IPS-18c (cell line): ENCODE results near the gene TRERF1.
"Not testable (repeated sequence)": the region's sequence is repeated elsewhere in the genome, so short reads cannot be mapped to it uniquely, and the experiment has no call there.

Experiments used
- H3K4me3 ChIP-seq: 2 replicates; pipeline ENCODE4 v1.7.0; 2013; ENCODE audit warnings: low read depth, mild to moderate bottlenecking, low read length, moderate library complexity; ENCODE audit not compliant: insufficient read depth
- H3K9me3 ChIP-seq: one replicate; pipeline ENCODE4 v1.6.1; 2013; ENCODE audit warnings: mild to moderate bottlenecking, low read length, moderate library complexity; ENCODE audit not compliant: control insufficient read depth, insufficient read depth

Gene TRERF1

DNA sequence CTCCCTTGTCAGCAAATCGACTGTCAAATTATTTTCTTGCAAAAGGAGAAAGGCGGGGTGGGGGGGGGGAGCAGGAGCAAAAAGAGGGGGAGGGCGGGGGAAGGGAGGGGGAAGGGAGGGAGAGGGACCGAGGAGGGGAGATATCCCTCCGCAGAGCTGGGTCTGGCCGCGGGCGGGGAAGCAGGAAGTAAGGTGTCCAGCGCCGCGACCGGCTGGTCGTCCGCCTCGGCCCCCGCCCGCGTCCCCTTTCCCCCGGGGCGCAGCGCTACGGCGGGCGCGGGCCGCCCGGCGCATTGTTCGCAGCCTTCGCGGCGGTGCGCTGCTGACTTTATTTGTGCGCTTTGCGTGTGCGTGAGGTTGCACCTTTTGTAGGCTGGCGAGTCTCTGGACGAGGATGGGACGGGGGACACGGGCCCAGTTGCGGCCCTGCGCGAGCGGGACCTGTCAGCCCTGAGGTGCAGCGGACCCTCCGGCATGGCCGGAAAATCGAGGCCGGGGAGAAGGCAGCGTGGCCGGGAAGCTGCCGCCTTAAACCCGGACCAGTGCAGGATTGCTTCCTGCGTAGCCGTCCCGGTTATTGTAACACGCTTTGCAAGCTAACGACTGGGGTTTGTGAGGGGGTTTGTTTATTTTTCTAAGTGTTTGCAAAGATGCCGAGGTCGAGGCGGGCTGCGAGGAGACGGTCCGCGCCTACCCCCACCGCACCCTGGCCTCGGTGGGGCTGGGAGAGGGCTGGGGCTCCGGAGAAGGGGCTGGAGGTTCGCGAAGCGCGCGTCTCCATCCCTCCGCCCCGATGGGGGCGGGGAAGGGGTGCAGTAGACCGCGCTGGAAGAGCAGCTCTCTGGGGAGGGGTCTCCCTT, 675 bp upstream of the TRERF1 start:
- no peaks in the 10 kb centered on the region for H3K9me3 ChIP-seq
- peak overlapping the region; percentile 97 for H3K4me3 ChIP-seq

DNA sequence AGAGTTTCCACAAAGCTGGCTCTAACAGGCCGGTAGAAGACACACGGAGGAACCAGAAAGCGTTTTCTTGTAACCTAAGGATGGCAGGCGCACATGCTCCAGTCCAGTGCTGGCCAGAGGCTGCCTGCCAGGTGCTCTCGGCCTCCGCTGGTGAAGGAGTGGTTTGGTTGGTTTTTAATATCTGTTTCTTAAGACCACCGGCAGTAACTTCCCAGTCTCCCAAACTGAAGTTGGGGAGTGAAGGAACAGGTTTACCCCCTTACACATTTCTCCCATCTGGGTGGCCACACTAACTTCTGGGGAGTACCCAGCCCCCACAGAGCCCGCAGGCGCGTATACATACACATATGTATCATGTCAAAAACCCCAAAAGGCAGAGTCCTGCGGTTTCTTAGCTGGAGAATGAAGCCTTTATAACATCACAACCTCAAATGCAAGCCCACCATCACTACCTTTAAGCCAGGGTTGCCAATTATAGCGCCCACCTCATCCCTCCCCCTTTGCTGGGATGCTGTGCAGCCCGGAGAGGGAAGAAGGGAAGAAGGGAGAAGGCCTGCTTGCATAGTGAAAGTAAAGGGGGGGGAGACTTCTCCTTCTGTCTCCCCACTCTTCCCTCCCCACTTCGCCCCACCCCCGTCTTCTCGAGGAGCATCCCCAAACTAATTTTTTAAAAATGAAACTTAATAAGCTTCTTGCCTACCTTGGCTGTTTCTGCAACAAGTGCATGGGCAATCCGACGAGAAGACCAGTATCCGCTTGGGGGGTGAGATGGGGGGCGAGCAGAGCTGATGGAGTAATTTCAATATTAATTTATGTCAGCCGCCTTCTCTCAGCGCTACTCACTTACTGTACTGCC, 1.0 kb downstream of the TRERF1 start:
- Histone ChIP-seq H3K4me3 (peak overlapping the region; percentile 79), H3K9me3 (no peaks in the 10 kb centered on the region)

DNA sequence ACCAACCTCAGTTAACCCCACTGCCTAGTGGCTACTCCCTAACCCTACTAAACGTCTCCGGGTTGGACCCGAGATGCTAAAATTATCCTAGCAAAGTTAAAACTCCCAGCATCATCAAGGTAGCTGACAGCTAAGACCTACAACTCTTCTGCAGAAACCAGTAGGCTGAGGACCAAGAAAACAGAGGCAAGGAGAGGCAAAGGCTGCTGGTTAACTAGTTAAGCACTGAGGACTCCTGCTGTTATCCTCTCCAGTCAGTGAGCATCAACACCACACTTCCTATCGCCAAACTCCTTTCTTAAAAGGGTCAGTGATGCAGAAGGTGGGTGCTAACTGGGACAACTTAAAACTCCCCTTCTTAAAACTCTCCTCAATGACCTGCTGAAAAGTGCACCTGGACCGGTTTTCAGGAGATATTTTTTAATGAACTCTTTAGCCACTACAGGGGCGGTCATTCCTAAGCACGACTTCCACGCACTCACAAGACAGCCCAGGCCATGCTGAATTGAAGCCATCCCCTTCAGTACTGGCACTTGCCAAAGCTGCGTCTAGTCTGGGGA, 1.7 kb downstream of the TRERF1 start:
- no peaks in the 10 kb centered on the region for H3K9me3 ChIP-seq
- H3K4me3 ChIP-seq, result peak overlapping the region; percentile 79

DNA sequence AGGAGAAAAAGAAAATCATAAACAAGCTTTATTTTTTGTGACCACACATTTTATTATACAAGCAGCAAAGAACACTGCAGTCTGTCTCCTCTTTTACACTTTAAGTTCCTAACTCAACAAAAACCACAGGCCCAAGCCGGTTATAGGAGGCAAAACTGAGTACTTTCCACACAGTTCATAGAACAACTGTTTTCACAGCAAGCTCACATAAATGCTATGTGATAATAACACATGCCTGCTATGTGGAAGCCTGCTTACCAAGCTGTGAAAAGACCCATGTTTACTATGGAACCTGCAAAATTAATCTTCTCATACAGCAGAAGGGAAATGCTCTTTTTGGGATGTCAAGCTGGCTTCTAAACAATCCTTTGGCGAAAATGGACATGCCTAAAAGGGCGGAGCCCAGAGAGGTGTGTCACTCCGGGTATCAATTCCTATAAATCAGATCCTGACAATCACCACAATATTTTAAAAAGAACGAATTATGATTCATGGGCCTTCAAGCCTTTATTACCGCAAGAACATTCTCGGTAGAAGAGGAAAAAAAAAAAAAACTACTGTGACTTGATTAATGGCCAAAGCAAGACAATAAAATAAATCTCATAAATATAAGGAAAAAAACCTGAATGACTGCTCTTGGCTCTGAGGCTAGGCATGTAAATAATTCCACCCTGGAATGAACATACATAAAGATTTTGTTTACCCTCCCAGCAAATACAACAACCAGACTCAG, 2.6 kb downstream of the TRERF1 start:
- H3K4me3 ChIP-seq, result no peak overlapping the region
- H3K9me3 ChIP-seq, result no peaks in the 10 kb centered on the region

DNA sequence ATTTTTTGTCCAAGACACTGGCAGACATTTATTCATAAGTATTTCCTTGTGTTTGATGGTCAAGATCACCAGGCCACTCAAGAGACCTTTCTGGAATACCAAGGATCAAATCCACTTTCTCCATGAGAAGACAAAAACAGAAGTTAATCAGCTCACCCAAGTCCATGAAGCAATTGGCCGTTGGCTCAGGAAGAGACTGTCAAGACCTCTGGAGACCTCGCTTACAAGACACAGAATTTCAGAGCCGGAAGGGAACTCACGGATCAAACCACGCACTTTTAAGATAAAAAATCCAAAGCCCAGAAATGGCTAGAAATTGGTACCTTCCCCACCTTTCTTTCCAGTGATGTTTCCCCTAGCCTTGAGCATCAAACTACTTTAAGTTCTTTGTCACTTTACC, 3.3 kb downstream of the TRERF1 start:
- Histone ChIP-seq H3K9me3 (no peaks in the 10 kb centered on the region), H3K4me3 (no peak overlapping the region)

DNA sequence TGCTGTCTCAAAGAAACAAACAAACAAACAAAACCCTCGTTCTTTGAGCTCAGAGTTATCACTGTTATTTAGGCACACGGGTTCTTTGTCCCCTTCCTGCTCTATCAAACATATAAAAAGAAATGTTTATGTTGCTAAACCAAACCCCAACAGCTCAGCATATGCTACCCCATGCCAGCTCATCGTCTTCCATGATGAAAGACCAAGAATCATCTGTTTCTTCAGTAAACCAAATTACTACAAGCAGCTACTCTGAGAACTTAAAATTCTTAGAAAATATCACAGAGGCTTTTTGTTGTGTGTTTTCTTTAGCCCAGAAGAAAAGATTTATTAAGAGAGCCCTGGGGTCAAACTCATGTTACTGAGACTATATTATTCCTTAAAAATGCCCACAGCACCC, 4.7 kb downstream of the TRERF1 start:
- H3K9me3 ChIP-seq, result no peaks in the 10 kb centered on the region
- H3K4me3 ChIP-seq, result no peak overlapping the region

DNA sequence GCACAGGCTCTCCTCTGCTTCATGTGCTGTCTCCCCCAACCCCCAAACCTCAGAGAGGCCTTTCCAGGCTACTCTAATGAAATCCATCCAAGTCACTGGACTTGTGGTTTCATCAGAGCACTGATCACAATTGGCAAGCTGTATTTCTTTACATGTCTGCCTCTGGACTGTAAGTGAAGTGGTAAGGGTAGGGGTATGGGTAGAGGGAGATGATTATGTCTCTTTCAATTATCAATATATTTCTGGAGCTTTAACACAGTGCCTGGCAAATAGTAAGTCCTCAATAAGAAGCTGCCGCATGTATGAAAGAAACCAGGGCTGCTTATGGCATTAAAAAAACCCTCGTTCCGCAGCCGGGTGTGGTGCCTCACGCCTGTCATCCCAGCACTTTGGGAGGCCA, 5.4 kb downstream of the TRERF1 start:
- no peak overlapping the region for H3K4me3 ChIP-seq
- no peaks in the 10 kb centered on the region for H3K9me3 ChIP-seq

DNA sequence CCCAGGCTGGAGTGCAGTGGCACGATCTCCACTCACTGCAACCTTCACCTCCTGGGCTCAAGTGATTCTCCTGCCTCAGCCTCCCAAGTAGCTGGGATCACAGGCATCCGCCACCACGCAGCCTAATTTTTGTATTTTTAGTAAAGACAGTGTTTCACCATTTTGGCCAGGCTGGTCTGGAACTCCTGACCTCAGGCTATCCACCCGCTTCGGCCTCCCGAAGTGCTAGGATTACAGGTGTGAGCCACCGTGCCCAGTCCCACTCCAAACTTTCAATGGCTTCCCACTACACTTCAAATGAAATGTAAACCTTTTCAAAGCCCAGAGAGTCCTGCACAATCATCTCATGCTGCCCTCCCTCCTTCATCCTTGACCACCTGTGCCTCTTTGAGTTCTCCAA, 5.8 kb downstream of the TRERF1 start:
- H3K4me3 ChIP-seq, H3K9me3 ChIP-seq: not testable (repeated sequence)

DNA sequence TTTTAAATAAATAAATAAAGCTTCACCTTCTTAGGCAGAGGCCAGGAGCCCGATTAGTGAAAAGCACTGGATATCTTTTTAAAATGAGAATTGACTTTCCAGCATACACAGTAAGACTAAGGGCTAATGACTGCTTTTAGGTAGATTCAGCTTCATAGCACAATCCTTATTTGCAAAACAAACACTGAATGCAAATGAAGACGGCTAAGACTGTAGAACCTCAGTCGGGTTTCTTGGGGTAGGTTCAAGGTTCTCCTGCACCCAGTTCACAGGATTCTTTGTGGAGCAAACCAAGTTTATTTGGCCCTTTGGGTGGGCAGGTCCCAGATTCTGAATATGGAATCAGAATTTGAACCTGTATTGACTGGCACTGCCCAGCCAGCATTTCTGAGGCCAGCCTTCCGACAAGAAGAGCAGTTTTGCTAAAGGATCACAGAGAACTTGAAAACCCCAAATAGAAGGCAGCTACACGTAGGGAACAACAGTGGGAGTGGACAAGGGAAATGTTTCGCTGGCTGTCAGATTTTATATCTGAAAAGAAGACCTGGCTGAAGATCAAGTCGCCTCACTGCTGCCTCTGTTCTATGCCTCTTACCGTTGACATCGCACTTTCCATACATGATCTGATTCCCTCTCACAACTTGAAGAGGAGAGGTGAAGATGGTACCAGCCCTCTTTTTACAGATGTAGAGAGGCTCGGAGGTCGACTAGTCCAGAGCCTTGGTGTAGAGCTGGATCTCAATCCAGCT, 8.2 kb downstream of the TRERF1 start:
- no peak overlapping the region for H3K4me3 ChIP-seq
- H3K9me3 ChIP-seq, result no peaks in the 10 kb centered on the region

DNA sequence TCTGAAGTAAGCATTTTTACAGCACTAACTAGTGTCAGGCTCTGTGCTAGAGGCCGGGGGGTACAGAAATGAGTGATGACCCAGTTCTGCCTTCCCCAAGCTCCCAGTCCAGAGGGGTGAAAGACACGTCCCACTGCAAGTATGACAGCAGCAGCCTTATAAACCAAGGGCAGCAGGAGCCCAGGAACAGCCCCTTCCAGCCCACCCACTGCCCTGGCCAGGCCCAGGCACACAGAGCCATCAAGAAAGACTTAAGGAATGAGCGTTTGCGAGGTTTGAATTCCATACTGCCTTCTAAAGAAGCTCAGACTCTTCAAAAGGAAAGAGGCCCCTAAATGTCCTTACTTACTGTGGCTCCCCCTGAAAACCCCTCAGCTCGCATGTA, 10.0 kb downstream of the TRERF1 start:
- Histone ChIP-seq H3K4me3 (peak overlapping the region; percentile 22; the same call in 1 of the 2 replicates), H3K9me3 (no peaks in the 10 kb centered on the region)

DNA sequence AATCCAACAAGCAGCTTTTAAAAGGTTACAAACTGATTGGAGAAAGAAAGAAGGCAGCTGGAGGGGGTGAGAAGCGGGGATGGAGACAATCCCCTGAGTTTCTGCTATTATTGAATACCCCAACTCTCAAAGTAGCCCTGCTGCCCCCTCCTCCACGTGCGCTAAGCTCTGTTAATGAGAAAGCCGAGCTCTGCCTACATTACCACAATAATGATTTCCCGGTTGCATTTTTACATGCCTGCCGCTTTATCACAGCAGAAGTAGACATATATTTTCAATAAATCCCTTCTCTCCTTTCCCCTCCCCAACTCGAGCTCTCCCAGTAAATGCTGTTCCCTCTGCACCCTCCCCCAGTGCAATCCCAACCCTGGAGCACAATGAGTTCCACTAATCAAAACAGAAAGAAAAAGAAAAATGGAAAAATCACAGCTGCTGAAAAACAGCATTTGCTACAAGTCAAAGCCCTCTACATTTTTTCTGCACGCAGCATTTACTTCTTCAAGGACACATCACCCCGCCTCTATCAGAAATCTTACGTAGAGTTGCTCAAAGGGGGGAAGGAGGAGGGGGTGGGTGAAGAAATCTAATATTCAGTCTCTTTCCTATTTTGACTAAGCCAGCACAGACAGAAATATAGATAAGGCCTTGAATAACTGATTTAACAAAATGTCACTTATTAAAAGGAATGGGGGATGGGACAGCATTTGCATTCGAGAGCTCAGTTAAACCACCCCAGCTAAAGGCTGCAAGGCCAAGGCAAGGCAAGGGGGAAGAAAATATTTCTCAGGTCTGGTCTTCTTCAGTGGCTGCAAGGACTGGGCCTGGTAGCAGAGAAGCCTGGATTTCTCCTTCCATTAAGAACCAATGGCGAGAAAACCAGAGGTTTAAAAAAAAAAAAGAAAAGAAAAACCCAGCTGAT, 10.7 kb downstream of the TRERF1 start:
- Histone ChIP-seq H3K4me3 (peak overlapping the region; percentile 29), H3K9me3 (no peaks in the 10 kb centered on the region)

DNA sequence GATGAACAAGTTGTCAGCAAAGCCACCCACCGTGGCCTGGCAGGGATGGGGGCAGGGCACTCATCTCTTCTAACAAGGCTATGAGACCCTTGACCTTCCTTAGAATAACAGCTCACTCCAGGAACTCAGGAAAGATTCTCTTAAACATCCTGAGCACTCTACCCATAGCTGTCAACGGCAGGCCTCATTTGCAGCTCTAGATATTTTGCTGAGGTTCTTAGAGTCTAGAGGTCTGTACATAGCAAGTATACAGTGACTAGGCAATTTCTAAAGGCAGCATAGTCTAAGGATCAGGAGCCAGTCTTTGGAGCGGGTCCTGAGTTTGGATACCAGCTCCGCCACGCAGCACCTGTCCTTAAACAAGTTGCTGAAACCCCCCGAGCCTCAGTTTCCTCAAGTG, 11.7 kb downstream of the TRERF1 start:
- H3K9me3 ChIP-seq, result no peaks in the 10 kb centered on the region
- 0 out of 2 replicates have a peak overlapping the region, but pooled peaks have one; percentile 20 for H3K4me3 ChIP-seq

DNA sequence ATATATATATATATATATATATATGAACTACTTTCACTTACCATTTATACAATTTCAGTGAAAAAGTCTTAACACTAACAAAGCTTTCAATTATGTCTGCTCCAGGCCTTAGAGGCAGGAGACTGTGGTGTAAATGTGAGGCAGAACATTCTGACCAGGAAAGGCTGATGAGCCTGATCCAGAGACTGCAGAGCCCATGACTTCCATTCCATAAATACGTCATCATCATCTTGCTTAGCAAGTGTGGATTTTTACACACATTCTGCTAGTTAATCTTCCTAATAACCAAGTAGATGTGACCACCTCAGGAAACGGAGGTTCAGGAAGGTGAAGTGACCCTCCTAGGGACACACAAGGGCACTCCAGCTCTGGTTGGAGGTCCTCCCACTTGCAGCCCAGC, 14.9 kb downstream of the TRERF1 start:
- no peak overlapping the region for H3K4me3 ChIP-seq
- H3K9me3 ChIP-seq, result no peaks in the 10 kb centered on the region

DNA sequence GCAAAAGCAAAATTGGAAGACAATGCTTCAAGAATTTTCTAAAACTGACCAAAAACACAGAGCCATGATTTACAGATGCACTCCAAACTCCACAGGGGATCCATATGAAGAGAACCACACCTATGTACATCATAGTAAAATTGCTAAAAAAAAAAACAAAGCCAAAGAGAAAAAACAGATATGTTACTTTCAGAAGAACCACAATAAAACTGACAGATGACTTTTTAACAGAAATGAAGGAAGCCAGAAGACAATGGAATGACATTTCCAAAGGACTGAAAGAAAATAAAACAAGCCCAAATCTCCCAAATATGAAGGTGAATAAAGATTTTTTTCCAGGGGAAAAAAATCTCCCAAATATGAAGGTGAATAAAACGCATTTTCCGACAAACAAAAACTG, 17.5 kb downstream of the TRERF1 start:
- no peaks in the 10 kb centered on the region for H3K9me3 ChIP-seq
- no peak overlapping the region for H3K4me3 ChIP-seq

DNA sequence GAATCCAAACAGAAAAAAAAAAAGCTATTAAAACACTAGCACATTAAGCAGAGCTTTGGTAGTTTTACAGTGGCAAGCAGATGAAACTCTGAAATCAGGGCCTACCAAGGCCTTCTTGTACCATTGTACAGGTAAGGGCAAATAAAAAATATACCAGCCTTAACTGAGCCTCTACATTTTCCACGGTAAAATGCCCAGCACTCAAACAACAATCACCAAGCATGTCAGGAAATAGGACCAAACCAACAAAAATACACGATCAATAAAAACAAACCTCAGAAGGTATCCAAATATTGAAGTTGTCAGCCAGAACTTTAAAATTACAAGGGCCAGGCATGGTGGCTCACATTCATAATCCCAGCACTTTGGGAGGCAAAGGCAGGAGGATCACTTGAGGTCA, 18.3 kb downstream of the TRERF1 start:
- Histone ChIP-seq H3K9me3 (no peaks in the 10 kb centered on the region), H3K4me3 (no peak overlapping the region)

DNA sequence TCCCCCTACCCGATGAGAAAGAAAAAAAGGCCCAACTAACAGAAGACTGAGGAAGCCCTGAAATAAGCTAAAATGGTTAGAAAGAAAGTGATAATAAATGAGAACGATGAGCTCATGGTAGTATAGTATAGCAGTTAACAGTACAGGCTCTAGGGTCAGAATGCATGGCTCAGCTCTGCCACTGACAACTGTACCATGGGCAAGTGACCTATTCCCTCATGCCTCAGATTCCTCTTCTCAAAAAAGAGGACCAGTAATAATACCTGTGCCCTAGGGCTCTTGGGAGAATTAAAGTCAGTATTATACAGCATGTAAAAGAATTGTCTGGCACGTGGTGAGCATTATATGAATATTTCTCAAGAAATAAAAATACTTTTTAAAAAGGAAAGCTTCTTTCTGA, 19.8 kb downstream of the TRERF1 start:
- no peak overlapping the region for H3K4me3 ChIP-seq
- no peaks in the 10 kb centered on the region for H3K9me3 ChIP-seq
